Peyer's patch (tissue), 4 donors: Measurements from ENCODE around the gene PDE4B. TPM values are rescaled to one million over a fixed set of nuclear protein-coding genes. Genes with fewer than 3 reads are reported as not detected.

Experiments used
- DNase-seq, 3 donors: peaks; one replicate each; pipeline ENCODE4 v3.0.0-alpha.2; 2017 to 2019
- H3K27ac ChIP-seq, 4 donors: fragments of 200-600 bp; sonication (generic); one replicate each; pipeline ENCODE4 v1.5.1; 2016 to 2019
- H3K27me3 ChIP-seq, 2 donors: fragments of 200-600 bp; sonication (generic); one replicate each; pipeline ENCODE4 v1.5.1; 2019
- H3K36me3 ChIP-seq, 3 donors: fragments of 200-600 bp; sonication (generic); one replicate each; pipeline ENCODE4 v1.5.1; 2016 to 2019
- H3K4me1 ChIP-seq, 4 donors: fragments of 200-600 bp; sonication (generic); one replicate each; pipeline ENCODE4 v1.5.1; 2016 to 2019
- H3K4me3 ChIP-seq, 4 donors: fragments of 200-600 bp; sonication (generic); 1 replicate in 3 of 4; 2 replicates in 1 of 4; pipeline ENCODE4 v1.5.1; 2016 to 2019; ENCODE audit warnings: mild to moderate bottlenecking in 1 of 4
- H3K9me3 ChIP-seq, 4 donors: fragments of 200-600 bp; sonication (generic); one replicate each; pipeline ENCODE4 v1.5.1; 2016 to 2019; ENCODE audit warnings: mild to moderate bottlenecking in 1 of 4
- POLR2A ChIP-seq, 2 donors: fragments of 450-650 bp; IDR thresholded peaks; one replicate each; pipeline ENCODE4 v1.5.1; 2017; ENCODE audit warnings: antibody characterized with exemption in 2 of 2, mild to moderate bottlenecking in 2 of 2, moderate library complexity in 2 of 2
- total RNA-seq, 4 donors: library from RNA; depleted of rRNA; stranded (reverse); fragments of >200 nt; gene quantifications; one replicate each; pipeline ENCODE4 v1.1.0, GENCODE V29; 2016
- TF ChIP-seq, protein P1 (sequence below), 6 experiments: fragments of 450-650 bp in 4 of 6; fragments of 200-600 bp in 2 of 6; sonication (generic) in 1 of 6; IDR thresholded peaks; one replicate each; pipeline ENCODE4 v1.5.1; 2017 to 2019; ENCODE audit warnings: antibody characterized with exemption in 6 of 6, mild to moderate bottlenecking in 3 of 6, moderate library complexity in 1 of 6

Gene PDE4B
- total RNA-seq, 4 donors from 2014 or later: 2.1 to 96.6 (median 9.6) TPM

DNA sequence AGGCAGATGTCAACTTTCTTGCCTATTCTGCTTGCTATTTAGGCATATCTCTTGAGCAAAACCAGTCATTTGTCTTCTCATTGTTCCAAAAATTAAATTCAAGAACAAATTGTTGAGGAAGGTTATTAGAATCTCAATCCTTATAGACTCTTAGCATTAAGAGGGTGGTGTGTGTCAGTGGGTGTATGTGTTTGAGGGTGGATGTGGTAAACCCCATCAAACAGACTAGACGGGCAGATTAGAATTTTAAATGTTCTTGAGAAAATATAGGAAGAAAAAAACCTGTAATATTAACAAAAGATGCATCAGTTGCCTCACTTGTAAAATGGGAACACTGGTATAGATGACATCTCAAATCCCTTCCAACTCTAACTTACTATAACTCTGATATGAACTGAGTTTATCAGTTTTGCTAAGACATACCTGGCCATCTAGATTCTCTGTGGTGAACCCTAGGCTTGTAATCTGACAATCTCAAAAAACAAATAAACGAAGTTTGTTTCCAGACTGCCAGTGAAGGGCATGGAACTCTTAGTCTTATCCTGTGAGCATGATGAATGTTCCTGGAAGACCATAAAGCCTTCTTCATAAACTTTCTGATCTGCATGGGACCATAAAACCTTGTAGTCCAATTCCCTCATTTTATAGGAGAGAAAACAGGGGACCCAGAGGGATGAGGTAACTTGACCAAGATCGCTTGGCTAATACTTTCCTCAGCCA, 564.9 kb downstream of the PDE4B start:
- no peak for DNase-seq
- H3K4me3 ChIP-seq: no peak overlapping the region
- H3K27me3 ChIP-seq: no peaks in the 10 kb centered on the region
- H3K4me1 ChIP-seq: peaks cover 0 to 26% (median 8%) of the 10 kb centered on the region in 4 donors
- peaks cover 0 to 8% (median 0%) of the 10 kb centered on the region in 3 donors for H3K36me3 ChIP-seq
- peak overlapping the region in 1 of 4 donors; percentile 22 for H3K27ac ChIP-seq
- H3K9me3 ChIP-seq: no peaks in the 10 kb centered on the region
- TF ChIP-seq POLR2A (IDR thresholded peaks at IDR 0.05): no peak
- TF ChIP-seq, protein P1, sequence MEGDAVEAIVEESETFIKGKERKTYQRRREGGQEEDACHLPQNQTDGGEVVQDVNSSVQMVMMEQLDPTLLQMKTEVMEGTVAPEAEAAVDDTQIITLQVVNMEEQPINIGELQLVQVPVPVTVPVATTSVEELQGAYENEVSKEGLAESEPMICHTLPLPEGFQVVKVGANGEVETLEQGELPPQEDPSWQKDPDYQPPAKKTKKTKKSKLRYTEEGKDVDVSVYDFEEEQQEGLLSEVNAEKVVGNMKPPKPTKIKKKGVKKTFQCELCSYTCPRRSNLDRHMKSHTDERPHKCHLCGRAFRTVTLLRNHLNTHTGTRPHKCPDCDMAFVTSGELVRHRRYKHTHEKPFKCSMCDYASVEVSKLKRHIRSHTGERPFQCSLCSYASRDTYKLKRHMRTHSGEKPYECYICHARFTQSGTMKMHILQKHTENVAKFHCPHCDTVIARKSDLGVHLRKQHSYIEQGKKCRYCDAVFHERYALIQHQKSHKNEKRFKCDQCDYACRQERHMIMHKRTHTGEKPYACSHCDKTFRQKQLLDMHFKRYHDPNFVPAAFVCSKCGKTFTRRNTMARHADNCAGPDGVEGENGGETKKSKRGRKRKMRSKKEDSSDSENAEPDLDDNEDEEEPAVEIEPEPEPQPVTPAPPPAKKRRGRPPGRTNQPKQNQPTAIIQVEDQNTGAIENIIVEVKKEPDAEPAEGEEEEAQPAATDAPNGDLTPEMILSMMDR (IDR thresholded peaks at IDR 0.05): no peak

DNA sequence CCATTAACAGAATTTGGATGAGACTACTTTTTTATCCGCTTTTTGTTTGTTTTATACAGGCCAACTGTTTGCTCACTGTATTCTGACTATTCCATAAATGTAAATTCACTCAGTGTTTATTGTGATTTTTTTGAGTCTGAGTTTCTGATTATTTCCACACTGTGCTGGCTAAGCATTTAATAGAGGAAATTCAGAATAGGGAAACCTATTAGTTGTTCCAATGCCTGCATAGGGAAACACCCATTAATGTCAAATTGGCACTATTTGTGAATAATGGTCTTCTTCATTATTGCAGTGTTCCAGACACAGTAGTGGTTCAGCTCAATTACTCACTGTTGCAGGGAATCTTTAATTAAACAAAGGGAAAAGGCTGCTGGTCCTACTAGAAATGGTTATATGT, 566.6 kb downstream of the PDE4B start:
- TF ChIP-seq POLR2A (IDR thresholded peaks at IDR 0.05): no peak
- TF ChIP-seq, protein P1 (IDR thresholded peaks at IDR 0.05): no peak
- no peak for DNase-seq
- peak overlapping the region in 1 of 4 donors; percentile 47 for H3K27ac ChIP-seq

DNA sequence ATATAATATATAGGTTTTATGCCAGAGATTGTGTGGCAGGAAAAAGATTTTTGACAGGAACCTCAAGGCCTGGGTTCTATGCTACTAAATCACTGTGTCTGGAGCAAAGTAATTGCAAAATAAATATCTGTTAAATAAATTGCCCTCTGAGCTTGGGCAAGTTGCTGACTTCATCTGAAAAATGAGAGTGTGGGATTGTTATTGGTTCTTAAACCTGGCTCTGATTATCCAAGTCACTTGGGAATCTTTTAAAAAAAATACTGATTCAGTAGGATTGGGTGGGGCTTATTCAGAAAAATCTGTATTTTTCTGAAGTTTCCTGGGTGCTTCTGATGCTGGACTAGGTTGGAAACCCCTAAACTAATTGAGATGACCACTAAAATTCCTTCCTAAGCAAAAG, 567.1 kb downstream of the PDE4B start:
- Histone ChIP-seq H3K4me3 (no peak overlapping the region), H3K4me1 (peaks cover 0 to 15% (median 6%) of the 10 kb centered on the region in 4 donors), H3K27me3 (no peaks in the 10 kb centered on the region), H3K9me3 (no peaks in the 10 kb centered on the region), H3K36me3 (peaks cover 0 to 8% (median 0%) of the 10 kb centered on the region in 3 donors), H3K27ac (peak overlapping the region in 1 of 4 donors; percentile 47)
- no peak for TF ChIP-seq POLR2A (IDR thresholded peaks at IDR 0.05)
- TF ChIP-seq, protein P1 (IDR thresholded peaks at IDR 0.05): no peak
- DNase-seq: no peak

More for the DNA sequence above, 566.6 kb downstream of the PDE4B start:
- no peaks in the 10 kb centered on the region for H3K9me3 ChIP-seq
- H3K4me3 ChIP-seq: no peak overlapping the region
- H3K27me3 ChIP-seq: no peaks in the 10 kb centered on the region
- H3K4me1 ChIP-seq: peaks cover 0 to 15% (median 7%) of the 10 kb centered on the region in 4 donors
- H3K36me3 ChIP-seq: peaks cover 0 to 8% (median 0%) of the 10 kb centered on the region in 3 donors

DNA sequence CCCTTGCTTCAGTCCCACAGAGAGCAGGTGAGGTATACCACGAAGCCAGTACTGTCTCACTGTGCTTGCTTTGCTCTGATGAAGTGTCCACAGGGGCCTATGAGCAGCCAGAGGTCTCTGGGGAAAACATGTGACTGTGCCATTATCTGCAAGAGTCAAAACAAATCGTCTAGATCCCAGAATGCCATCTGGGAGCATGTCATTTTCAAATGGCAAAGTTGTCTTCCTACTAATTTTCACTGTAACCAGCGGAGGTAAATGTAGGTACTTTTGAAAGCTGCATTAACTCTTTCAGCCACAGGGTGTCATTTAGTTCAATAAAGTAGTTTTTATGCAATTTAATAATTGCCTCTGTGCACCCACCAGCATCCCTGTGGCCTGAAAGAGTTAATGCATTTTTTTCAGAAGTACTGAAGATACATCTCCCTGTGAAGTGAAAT, 567.6 kb downstream of the PDE4B start:
- Histone ChIP-seq H3K36me3 (peaks cover 0 to 8% (median 0%) of the 10 kb centered on the region in 3 donors), H3K27ac (peak overlapping the region in 1 of 4 donors; percentile 47), H3K4me3 (no peak overlapping the region), H3K4me1 (peaks cover 0 to 15% (median 6%) of the 10 kb centered on the region in 4 donors), H3K9me3 (no peaks in the 10 kb centered on the region), H3K27me3 (no peaks in the 10 kb centered on the region)
- no peak for TF ChIP-seq POLR2A (IDR thresholded peaks at IDR 0.05)
- TF ChIP-seq, protein P1 (IDR thresholded peaks at IDR 0.05): peak in 1 of 6 experiments; percentile 32
- DNase-seq: no peak

DNA sequence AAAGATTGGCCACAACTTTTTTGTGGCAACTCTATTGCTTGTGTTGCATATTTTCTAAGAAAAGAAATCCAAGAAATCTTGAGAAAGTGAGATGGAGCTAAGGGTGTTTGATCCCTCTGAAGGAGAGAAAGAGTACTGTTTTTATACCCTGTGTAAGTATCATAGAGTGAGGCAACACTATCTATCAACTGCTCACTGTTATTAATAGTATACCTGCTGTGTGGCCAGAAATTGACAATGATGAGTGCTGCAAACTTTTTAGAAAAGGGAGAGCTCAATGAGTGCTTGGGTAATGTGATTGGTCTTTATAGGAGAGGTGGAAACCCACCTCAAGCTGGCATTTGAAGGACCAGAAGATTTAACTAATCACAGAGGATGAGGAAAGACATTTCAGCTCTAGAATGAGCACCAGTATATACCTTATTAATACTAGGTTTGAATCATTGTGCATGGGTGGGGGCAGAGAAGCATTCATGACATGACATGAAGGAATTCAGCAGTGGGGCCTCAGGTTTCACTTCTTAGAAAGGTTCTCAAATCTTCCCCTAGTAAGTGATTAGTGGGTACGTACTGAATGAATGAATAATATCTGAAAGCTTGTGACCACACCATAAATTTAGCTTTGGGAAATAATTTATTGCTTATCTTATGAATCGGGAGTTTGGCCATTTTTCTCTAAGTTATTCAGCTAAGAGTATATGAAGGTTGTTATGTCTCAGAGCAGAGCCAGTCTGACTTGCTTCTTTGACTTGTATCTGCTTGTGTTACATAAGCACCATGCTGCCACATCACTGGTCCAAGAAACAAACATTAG, 572.1 kb downstream of the PDE4B start:
- Histone ChIP-seq H3K4me3 (no peak overlapping the region), H3K9me3 (no peaks in the 10 kb centered on the region), H3K4me1 (peaks cover 0 to 6% (median 3%) of the 10 kb centered on the region in 4 donors), H3K27me3 (no peaks in the 10 kb centered on the region), H3K27ac (no peak overlapping the region), H3K36me3 (peaks cover 0 to 32% (median 0%) of the 10 kb centered on the region in 3 donors)
- TF ChIP-seq, protein P1 (IDR thresholded peaks at IDR 0.05): no peak
- no peak for TF ChIP-seq POLR2A (IDR thresholded peaks at IDR 0.05)
- no peak for DNase-seq
